Epithelial cell of esophagus (primary cell): ENCODE results near the gene CCDC78.

Experiments
- DNase-seq: peaks from one replicate; pipeline ENCODE4 v3.0.0; 2010; ENCODE audit warnings: low read depth
- H3K4me3 ChIP-seq: 2 replicates; pipeline ENCODE4 v1.5.1; 2011; ENCODE audit warnings: mild to moderate bottlenecking, low read length, control low read depth
- CTCF ChIP-seq: IDR thresholded peaks from 2 replicates; pipeline ENCODE4 v1.5.1; 2011; ENCODE audit warnings: low read depth, mild to moderate bottlenecking, low read length, control low read depth, inconsistent platforms; ENCODE audit not compliant: insufficient read depth; ENCODE audit errors: missing control alignments

Gene CCDC78

GRCh38 chr16:764848-765487 is 38.7 kb upstream of the CCDC78 start:
- H3K4me3 ChIP-seq, result no peak overlapping the region
- DNase-seq, result no peak
- no peak for TF ChIP-seq CTCF

- no peak for TF ChIP-seq CTCF
- no peak overlapping the region for H3K4me3 ChIP-seq
- DNase-seq, result no peak
These were observed 38.0 kb upstream of the CCDC78 start for GRCh38 chr16:764184-764750.

GRCh38 chr16:763369-764183 is 37.3 kb upstream of the CCDC78 start:
- no peak for DNase-seq
- H3K4me3 ChIP-seq, result no peak overlapping the region
- no peak for TF ChIP-seq CTCF

- TF ChIP-seq CTCF, result no peak
- no peak for DNase-seq
- H3K4me3 ChIP-seq, result no peak overlapping the region
These were observed 36.5 kb upstream of the CCDC78 start for GRCh38 chr16:762595-763268.

GRCh38 chr16:761625-762513 is 35.6 kb upstream of the CCDC78 start:
- no peak overlapping the region for H3K4me3 ChIP-seq
- no peak for DNase-seq
- no peak for TF ChIP-seq CTCF
